Stimulated activated CD8-positive, alpha-beta memory T cell treated with anti-CD3 and anti-CD28 coated beads, Interleukin-12 subunit alpha, Interleukin-12 subunit beta, amount 100 ng/mL, for 4 hours (primary cell): Measurements from ENCODE around the gene ADAM12.

Experiments used
- DNase-seq: peaks from one replicate; pipeline ENCODE4 v3.0.0-alpha.2; 2020; ENCODE audit warnings: low read depth

Gene ADAM12

GRCh38 chr10:126387931-126388911 lies at the start of gene ADAM12:
TSS of gene ADAM12 (minus strand) at chr10:126388477. CDS start at chr10:126388145, 332 bp downstream.
- DNase-seq, result no peak

GRCh38 chr10:126437635-126438406 lies 49.5 kb upstream of the ADAM12 start:
- DNase-seq, result no peak

GRCh38 chr10:126434235-126434634 lies 46.0 kb upstream of the ADAM12 start:
- DNase-seq, result no peak

- no peak for DNase-seq
Measured at GRCh38 chr10:126433351-126433750, 45.1 kb upstream of the ADAM12 start.

GRCh38 chr10:126432507-126432906 lies 44.2 kb upstream of the ADAM12 start:
- no peak for DNase-seq

- DNase-seq, result no peak
Measured at GRCh38 chr10:126431816-126432215, 43.5 kb upstream of the ADAM12 start.

GRCh38 chr10:126430512-126430911 lies 42.2 kb upstream of the ADAM12 start:
- no peak for DNase-seq

GRCh38 chr10:126429275-126429674 lies 41.0 kb upstream of the ADAM12 start:
- DNase-seq, result no peak

GRCh38 chr10:126425489-126426065 lies 37.3 kb upstream of the ADAM12 start:
- no peak for DNase-seq

- no peak for DNase-seq
Measured at GRCh38 chr10:126425032-126425431, 36.8 kb upstream of the ADAM12 start.

- no peak for DNase-seq
Measured at GRCh38 chr10:126423732-126424491, 35.6 kb upstream of the ADAM12 start.

- DNase-seq, result no peak
Measured at GRCh38 chr10:126422567-126422966, 34.3 kb upstream of the ADAM12 start.

- no peak for DNase-seq
Measured at GRCh38 chr10:126421756-126422256, 33.5 kb upstream of the ADAM12 start.

- no peak for DNase-seq
Measured at GRCh38 chr10:126420567-126421300, 32.5 kb upstream of the ADAM12 start.

- no peak for DNase-seq
Measured at GRCh38 chr10:126417220-126417825, 29.0 kb upstream of the ADAM12 start.

- no peak for DNase-seq
Measured at GRCh38 chr10:126409821-126410220, 21.5 kb upstream of the ADAM12 start.

- no peak for DNase-seq
Measured at GRCh38 chr10:126408953-126409641, 20.8 kb upstream of the ADAM12 start.

- DNase-seq, result no peak
Measured at GRCh38 chr10:126407831-126408230, 19.6 kb upstream of the ADAM12 start.

GRCh38 chr10:126405239-126405775 lies 17.0 kb upstream of the ADAM12 start:
- DNase-seq, result no peak
